HEK293T (cell line): Measurements from ENCODE around the gene FGFBP1.

Experiments used
- CTCF ChIA-PET: fragments of 350-600 bp; formaldehyde crosslinking; extraction: SDS; loops from one replicate; lab custom pipeline; 2021; ENCODE audit warnings: antibody characterized with exemption, inconsistent platforms; lab: Yijun Ruan, JAX
- POLR2A ChIA-PET: fragments of 350-600 bp; formaldehyde crosslinking; extraction: SDS; loops from one replicate; lab custom pipeline; 2020; ENCODE audit warnings: antibody characterized with exemption, inconsistent platforms; lab: Yijun Ruan, JAX
- DNase-seq: peaks from one replicate; pipeline ENCODE4 v3.0.0; 2012; ENCODE audit warnings: mixed read lengths; ENCODE audit errors: extremely low spot score
- CTBP1 ChIP-seq: fragments of 450-650 bp; IDR thresholded peaks from 2 replicates; pipeline ENCODE4 v1.6.1; 2016; ENCODE audit warnings: borderline replicate concordance
- FOXM1 ChIP-seq: fragments of 450-650 bp; IDR thresholded peaks from 2 replicates; pipeline ENCODE4 v1.6.1; 2017; ENCODE audit warnings: mild to moderate bottlenecking, borderline replicate concordance
- L3MBTL2 ChIP-seq: fragments of 450-650 bp; conservative IDR thresholded peaks from 2 replicates; pipeline ENCODE4 v1.6.1; 2016; ENCODE audit warnings: mild to moderate bottlenecking
- LEF1 ChIP-seq: fragments of 450-650 bp; IDR thresholded peaks from 2 replicates; pipeline ENCODE4 v1.6.1; 2017; ENCODE audit warnings: mild to moderate bottlenecking, borderline replicate concordance
- NFRKB ChIP-seq: fragments of 450-650 bp; IDR thresholded peaks from 2 replicates; pipeline ENCODE4 v1.6.1; 2016; ENCODE audit warnings: mild to moderate bottlenecking, moderate library complexity
- PKNOX1 ChIP-seq: fragments of 450-650 bp; IDR thresholded peaks from 2 replicates; pipeline ENCODE4 v1.6.1; 2016

The FGFBP1 gene

GRCh38 chr4:15888515-15888914, 50.0 kb downstream of the FGFBP1 start:
- ChIA-PET CTCF (interaction anchor here (0.5 kb wide), 1 partner anchor 119 kb away, joined by 5 read pairs; no protein-coding TSS in a partner anchor), POLR2A (no interaction called here)
- TF ChIP-seq FOXM1 (no peak), LEF1 (no peak), PKNOX1 (no peak), CTBP1 (no peak), L3MBTL2 (no peak), NFRKB (no peak)
- no peak for DNase-seq
